ENCODE measurements around the gene TBC1D21.

The TBC1D21 gene

DNA sequence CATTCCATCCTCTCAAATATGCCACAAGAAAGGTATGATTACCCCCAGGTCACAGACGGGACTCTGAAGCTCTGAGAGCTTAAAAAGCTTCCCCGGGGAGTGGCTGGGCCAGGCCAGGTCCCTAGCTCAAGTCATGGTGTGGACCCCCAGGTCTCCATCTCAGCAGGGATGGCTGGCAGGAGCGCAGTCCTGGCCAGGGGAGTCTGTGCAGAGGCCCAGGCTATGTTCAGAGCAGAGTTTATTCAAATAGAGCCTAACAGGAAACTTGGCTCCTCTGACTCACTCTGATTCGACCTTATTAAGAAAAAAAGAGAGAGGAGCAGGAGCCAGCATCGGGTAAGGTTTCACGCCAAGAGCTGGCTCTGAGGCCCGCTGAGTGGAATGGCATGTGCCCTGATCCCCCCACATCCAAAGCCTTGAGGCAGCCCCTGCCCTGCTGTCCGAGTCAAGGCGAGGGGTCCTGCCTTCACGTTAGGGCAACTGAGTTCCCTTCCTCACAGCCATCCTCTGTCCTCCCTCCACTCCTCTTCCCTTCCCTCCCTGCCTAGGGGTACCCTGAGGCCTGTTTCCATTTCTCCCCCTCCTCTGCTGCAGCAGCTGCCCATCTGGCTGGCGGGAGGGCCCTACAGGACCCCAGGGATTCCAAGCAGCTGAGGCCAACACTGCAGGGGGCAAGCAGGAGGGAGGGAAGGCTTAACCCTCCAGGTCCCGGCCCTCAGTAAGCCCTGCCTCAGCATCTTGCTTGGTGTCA, 51.0 kb downstream of the TBC1D21 start (continued):
- TF ChIP-seq MZF1 (tag by site-specific recombination; IDR thresholded peaks at IDR 0.05; ENCODE audit: borderline replicate concordance) (no peak), ZNF670 (tag by site-specific recombination; IDR thresholded peaks at IDR 0.05; ENCODE audit: low read depth) (no peak), ZNF791 (tag by site-specific recombination; IDR thresholded peaks at IDR 0.05) (no peak), HOXA7 (CRISPR knock-in tag; IDR thresholded peaks at IDR 0.05; ENCODE audit: borderline replicate concordance) (no peak), SALL2 (tag by site-specific recombination; IDR thresholded peaks at IDR 0.05; ENCODE audit: borderline replicate concordance) (no peak), BCL11B (tag by site-specific recombination; IDR thresholded peaks at IDR 0.05; ENCODE audit: low read depth) (no peak), GLIS1 (tag by site-specific recombination; IDR thresholded peaks at IDR 0.05) (peak; percentile 97), ZNF146 (tag by site-specific recombination; IDR thresholded peaks at IDR 0.05) (no peak), BCL11A (tag by site-specific recombination; IDR thresholded peaks at IDR 0.05; ENCODE audit: low read depth) (no peak), HOXD13 (CRISPR knock-in tag; IDR thresholded peaks at IDR 0.05; ENCODE audit: borderline replicate concordance) (no peak), ZSCAN23 (tag by site-specific recombination; IDR thresholded peaks at IDR 0.05) (no peak), ZNF585B (tag by site-specific recombination; IDR thresholded peaks at IDR 0.05) (no peak; the same call in 1 of the 2 replicates), ZNF768 (tag by site-specific recombination; IDR thresholded peaks at IDR 0.05) (no peak), KLF1 (tag by site-specific recombination; IDR thresholded peaks at IDR 0.05) (no peak), SCRT1 (tag by site-specific recombination; IDR thresholded peaks at IDR 0.05; ENCODE audit: borderline replicate concordance) (no peak), ZNF24 (tag by site-specific recombination; IDR thresholded peaks at IDR 0.05) (no peak), ZNF211 (tag by site-specific recombination; IDR thresholded peaks at IDR 0.05; ENCODE audit: low read depth) (no peak), ZNF843 (tag by site-specific recombination; IDR thresholded peaks at IDR 0.05) (no peak), ZBTB21 (tag by site-specific recombination; IDR thresholded peaks at IDR 0.05) (no peak), ZNF302 (tag by site-specific recombination; IDR thresholded peaks at IDR 0.05; ENCODE audit: low read depth) (no peak), ZBTB17 (tag by site-specific recombination; IDR thresholded peaks at IDR 0.05) (peak; percentile 74), EGR2 (tag by site-specific recombination; IDR thresholded peaks at IDR 0.05; ENCODE audit: low read depth) (no peak), ZNF335 (tag by site-specific recombination; conservative IDR thresholded peaks at IDR 0.05) (peak; percentile 58), ZFP3 (tag by site-specific recombination; IDR thresholded peaks at IDR 0.05; ENCODE audit: low read depth) (no peak), ZNF530 (tag by site-specific recombination; IDR thresholded peaks at IDR 0.05; ENCODE audit: low read depth) (no peak), SP3 (tag by site-specific recombination; IDR thresholded peaks at IDR 0.05) (no peak), ZNF138 (tag by site-specific recombination; IDR thresholded peaks at IDR 0.05; ENCODE audit: borderline replicate concordance) (no peak)
- TF ChIP-seq, protein P1, sequence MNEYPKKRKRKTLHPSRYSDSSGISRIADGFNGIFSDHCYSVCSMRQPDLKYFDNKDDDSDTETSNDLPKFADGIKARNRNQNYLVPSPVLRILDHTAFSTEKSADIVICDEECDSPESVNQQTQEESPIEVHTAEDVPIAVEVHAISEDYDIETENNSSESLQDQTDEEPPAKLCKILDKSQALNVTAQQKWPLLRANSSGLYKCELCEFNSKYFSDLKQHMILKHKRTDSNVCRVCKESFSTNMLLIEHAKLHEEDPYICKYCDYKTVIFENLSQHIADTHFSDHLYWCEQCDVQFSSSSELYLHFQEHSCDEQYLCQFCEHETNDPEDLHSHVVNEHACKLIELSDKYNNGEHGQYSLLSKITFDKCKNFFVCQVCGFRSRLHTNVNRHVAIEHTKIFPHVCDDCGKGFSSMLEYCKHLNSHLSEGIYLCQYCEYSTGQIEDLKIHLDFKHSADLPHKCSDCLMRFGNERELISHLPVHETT (tag by site-specific recombination; IDR thresholded peaks at IDR 0.05) = no peak
- TF ChIP-seq, protein P2, sequence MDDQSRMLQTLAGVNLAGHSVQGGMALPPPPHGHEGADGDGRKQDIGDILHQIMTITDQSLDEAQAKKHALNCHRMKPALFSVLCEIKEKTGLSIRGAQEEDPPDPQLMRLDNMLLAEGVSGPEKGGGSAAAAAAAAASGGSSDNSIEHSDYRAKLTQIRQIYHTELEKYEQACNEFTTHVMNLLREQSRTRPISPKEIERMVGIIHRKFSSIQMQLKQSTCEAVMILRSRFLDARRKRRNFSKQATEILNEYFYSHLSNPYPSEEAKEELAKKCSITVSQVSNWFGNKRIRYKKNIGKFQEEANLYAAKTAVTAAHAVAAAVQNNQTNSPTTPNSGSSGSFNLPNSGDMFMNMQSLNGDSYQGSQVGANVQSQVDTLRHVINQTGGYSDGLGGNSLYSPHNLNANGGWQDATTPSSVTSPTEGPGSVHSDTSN (CRISPR knock-in tag; IDR thresholded peaks at IDR 0.05) = no peak
- TF ChIP-seq, protein P3, sequence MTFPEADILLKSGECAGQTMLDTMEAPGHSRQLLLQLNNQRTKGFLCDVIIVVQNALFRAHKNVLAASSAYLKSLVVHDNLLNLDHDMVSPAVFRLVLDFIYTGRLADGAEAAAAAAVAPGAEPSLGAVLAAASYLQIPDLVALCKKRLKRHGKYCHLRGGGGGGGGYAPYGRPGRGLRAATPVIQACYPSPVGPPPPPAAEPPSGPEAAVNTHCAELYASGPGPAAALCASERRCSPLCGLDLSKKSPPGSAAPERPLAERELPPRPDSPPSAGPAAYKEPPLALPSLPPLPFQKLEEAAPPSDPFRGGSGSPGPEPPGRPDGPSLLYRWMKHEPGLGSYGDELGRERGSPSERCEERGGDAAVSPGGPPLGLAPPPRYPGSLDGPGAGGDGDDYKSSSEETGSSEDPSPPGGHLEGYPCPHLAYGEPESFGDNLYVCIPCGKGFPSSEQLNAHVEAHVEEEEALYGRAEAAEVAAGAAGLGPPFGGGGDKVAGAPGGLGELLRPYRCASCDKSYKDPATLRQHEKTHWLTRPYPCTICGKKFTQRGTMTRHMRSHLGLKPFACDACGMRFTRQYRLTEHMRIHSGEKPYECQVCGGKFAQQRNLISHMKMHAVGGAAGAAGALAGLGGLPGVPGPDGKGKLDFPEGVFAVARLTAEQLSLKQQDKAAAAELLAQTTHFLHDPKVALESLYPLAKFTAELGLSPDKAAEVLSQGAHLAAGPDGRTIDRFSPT (tag by site-specific recombination; IDR thresholded peaks at IDR 0.05) = no peak
- TF ChIP-seq, protein P4, sequence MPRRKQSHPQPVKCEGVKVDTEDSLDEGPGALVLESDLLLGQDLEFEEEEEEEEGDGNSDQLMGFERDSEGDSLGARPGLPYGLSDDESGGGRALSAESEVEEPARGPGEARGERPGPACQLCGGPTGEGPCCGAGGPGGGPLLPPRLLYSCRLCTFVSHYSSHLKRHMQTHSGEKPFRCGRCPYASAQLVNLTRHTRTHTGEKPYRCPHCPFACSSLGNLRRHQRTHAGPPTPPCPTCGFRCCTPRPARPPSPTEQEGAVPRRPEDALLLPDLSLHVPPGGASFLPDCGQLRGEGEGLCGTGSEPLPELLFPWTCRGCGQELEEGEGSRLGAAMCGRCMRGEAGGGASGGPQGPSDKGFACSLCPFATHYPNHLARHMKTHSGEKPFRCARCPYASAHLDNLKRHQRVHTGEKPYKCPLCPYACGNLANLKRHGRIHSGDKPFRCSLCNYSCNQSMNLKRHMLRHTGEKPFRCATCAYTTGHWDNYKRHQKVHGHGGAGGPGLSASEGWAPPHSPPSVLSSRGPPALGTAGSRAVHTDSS (tag by site-specific recombination; IDR thresholded peaks at IDR 0.05) = no peak
- TF ChIP-seq, protein P5, sequence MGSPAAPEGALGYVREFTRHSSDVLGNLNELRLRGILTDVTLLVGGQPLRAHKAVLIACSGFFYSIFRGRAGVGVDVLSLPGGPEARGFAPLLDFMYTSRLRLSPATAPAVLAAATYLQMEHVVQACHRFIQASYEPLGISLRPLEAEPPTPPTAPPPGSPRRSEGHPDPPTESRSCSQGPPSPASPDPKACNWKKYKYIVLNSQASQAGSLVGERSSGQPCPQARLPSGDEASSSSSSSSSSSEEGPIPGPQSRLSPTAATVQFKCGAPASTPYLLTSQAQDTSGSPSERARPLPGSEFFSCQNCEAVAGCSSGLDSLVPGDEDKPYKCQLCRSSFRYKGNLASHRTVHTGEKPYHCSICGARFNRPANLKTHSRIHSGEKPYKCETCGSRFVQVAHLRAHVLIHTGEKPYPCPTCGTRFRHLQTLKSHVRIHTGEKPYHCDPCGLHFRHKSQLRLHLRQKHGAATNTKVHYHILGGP (tag by site-specific recombination; IDR thresholded peaks at IDR 0.05) = no peak
- TF ChIP-seq, protein P6, sequence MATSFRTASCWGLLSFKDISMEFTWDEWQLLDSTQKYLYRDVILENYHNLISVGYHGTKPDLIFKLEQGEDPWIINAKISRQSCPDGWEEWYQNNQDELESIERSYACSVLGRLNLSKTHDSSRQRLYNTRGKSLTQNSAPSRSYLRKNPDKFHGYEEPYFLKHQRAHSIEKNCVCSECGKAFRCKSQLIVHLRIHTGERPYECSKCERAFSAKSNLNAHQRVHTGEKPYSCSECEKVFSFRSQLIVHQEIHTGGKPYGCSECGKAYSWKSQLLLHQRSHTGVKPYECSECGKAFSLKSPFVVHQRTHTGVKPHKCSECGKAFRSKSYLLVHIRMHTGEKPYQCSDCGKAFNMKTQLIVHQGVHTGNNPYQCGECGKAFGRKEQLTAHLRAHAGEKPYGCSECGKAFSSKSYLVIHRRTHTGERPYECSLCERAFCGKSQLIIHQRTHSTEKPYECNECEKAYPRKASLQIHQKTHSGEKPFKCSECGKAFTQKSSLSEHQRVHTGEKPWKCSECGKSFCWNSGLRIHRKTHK (tag by site-specific recombination; IDR thresholded peaks at IDR 0.05) = no peak

Data from HEK293 (cell line).